HK-2 (cell line): ENCODE measurements around the gene EGFLAM.
A peak's percentile ranks its signal among the peaks of the same experiment; 100 is the strongest.
"Not testable (repeated sequence)": the region's sequence is repeated elsewhere in the genome, so short reads cannot be mapped to it uniquely, and the experiment has no call there.

Experiments used
- DNase-seq: peaks from one replicate; pipeline ENCODE4 v3.0.0-alpha.2; 2018; ENCODE audit not compliant: unreplicated experiment

EGFLAM gene

DNA sequence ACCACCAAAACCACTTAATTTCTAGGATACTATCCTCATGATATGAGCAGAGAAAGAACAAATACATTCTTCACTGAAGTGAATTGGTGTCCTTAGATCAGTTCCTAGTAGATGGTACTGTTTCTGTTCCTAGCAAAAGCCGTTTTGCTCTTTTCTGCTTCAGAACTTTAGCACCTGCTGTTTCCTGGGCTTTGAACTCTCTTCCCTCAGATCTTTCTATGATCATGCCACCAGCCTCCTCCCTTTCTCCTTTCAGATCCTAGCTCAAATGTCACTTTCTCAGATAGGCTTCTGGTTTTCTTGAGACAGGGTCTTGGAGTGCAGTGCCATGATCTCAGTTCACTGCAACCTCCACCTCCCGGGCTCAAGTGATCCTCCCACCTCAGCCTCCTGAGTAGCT is 118.0 kb downstream of the EGFLAM start:
- no peak for DNase-seq

DNA sequence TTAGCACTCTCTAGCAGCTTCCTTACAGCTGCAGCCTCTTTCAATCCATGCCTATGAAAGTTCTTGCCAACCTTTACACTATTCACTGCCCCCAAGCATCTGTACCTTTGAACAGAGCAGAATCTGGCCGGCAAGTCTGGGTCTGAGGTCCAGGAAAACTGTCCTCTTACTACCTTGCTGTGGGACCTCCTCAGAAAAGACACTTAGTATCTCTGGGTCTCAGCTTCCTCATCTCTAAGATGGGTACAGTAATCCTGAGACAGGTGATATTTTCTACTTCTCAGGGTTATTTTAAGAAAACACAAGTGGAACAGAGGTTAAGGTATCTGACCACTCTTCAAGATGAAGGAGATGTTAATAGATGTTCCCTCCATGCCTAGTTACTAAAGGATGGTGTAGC is 120.2 kb downstream of the EGFLAM start:
- DNase-seq, result no peak

DNA sequence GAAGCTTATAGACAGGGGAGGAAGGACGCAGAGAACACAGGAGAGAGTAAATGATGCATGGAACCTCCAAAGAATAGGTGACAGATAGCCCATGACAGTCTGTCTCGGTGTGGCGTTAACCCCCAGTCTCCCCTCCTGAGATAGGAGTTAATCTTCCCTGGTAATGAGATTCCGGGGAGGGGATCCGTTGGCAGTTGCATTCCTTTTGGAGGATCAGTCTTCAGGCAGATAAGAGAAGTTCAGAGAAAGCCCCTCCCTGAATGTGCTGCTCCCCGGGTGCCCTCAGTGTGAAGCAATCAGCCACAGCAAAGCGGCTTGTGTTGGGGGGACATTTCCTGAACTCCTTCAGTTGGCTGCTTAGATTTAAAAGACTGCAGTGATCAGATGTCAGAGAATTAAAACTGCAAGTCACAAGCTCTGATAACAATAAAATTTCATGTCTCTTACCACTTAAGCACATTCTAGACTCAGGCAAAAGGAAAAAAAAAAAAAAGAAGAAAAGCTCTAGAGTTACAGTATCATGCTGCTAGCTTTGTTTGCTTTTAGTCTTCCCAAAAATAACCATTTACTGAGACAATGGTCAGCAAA is 121.1 kb downstream of the EGFLAM start:
- no peak for DNase-seq

- no peak for DNase-seq
Measured at GRCh38 chr5:38380537-38380936, 122.2 kb downstream of the EGFLAM start.

DNA sequence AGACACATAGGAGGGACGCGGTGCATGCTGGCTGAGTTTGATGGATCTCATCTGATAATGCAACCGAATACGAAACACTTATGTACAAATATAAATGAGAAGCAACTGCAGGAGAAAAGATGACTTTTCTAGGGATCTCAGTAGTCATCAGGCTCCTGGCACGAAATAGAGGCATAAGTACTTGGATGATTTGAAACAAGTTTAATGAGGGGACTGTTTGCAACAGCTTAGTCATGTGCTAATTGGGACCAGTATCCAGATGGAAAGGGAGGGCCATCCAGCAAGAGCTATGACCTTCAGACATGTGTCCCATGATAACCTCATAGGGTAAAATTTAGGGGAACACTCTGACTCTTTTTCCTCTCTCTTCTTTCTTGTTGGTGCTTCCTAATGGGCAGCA is 123.0 kb downstream of the EGFLAM start:
- DNase-seq, result no peak

DNA sequence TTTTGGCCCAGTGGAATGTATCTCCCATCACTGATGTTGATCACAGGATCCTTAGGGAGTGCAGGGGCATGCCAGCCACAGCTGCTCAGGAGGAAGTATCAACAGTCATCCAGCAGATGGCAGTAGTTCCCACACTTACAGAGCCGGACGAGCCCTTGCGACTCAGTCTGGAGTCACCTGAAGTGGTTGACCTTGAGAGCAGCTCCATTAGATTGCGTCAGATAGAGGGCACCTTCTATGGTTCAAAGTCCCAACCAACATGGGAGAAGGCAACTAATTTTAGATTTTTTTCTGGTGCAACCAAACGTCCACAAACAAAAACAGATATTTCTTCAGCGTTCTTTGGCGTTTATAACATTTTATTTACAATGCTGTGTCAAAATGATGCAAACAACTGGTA is 124.5 kb downstream of the EGFLAM start:
- DNase-seq, result peak; percentile 60

GRCh38 chr5:38383701-38384100 is 125.3 kb downstream of the EGFLAM start:
- DNase-seq, result no peak

GRCh38 chr5:38384396-38384795 is 126.0 kb downstream of the EGFLAM start:
- DNase-seq, result no peak

- no peak for DNase-seq
Measured at GRCh38 chr5:38387161-38387560, 128.8 kb downstream of the EGFLAM start.

- DNase-seq, result no peak
Measured at GRCh38 chr5:38393636-38394035, 135.3 kb downstream of the EGFLAM start.

- no peak for DNase-seq
Measured at GRCh38 chr5:38396766-38397165, 138.4 kb downstream of the EGFLAM start.

GRCh38 chr5:38400365-38400764 is 142.0 kb downstream of the EGFLAM start:
- no peak for DNase-seq

- DNase-seq, result no peak
Measured at GRCh38 chr5:38401145-38401544, 142.8 kb downstream of the EGFLAM start.

DNA sequence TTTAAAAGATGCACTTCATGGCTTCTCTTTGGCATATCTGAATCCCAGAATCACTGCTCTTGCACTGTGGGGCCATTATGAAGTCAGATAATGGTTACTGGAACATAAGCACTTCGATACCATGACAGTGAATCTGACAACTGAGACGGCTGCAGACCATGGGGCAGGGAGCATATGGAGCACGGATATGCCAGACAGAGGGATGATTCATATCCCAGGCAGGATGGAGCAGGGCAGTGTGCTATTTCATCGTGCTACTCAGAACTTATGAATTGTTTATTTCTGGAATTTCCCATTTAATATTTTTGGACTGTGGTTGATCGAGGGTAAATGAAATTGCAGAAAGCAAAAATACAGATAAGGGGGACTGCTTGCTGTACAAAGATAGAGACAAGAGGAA is 145.0 kb downstream of the EGFLAM start:
- DNase-seq, result no peak

GRCh38 chr5:38403877-38404635 is 145.7 kb downstream of the EGFLAM start:
- no peak for DNase-seq

GRCh38 chr5:38404667-38405276 is 146.4 kb downstream of the EGFLAM start:
- DNase-seq, result no peak

DNA sequence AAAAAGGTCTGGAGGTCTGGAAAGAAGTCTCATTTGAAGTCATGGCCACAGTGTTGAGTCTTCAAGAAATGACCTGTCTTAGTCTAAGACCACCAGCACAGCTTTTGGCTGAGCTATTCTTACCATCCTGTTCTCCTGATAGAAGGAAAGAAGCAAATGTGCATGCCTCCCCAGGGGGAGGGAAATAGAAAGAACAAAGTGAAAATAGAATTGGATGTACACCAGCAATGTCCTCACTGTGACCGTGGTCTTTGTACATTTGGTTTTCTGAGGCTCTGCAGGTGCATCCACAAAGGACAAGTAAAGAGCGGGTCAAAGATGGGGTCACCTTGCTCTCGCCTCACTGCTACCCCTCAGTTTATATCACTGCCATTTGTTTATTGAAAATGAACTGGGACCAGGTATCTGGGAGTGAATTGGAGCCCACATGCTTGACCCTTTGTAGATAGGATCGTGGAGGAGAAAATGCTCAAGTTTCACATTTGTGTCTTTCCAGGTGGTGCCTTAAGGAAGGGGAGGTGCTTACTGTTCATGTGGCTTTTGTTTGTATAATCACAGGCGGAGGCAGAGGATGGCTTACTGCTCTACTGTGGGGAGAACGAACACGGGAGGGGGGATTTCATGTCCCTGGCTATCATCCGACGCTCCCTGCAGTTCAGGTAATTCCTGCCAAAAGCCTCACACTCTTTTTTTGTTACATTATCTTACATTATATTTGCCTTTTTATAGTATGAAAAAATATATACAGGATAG is 150.3 kb downstream of the EGFLAM start:
- DNase-seq, result no peak

- DNase-seq, result no peak
Measured at GRCh38 chr5:38410304-38410990, 152.1 kb downstream of the EGFLAM start.

GRCh38 chr5:38413696-38414095 is 155.3 kb downstream of the EGFLAM start:
- no peak for DNase-seq

- no peak for DNase-seq
Measured at GRCh38 chr5:38414348-38414747, 156.0 kb downstream of the EGFLAM start.

DNA sequence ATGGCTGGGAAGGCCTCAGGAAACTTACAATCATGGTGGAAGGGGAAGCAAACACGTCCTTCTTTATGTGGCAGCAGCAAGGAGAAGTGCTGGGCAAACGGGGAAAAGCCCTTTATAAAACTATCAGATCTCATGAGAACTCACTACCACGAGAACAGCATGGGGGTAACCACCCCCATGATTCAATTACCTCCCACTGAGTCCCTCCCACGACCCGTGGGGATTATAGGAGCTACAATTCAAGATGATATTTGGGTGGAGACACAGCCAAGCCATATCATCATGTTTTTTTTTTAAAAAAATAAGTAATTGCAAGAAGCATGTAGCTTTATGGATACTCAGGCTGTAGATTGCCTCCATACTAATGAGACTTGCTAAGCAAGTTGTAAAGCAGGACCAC is 157.4 kb downstream of the EGFLAM start:
- not testable (repeated sequence) for DNase-seq

DNA sequence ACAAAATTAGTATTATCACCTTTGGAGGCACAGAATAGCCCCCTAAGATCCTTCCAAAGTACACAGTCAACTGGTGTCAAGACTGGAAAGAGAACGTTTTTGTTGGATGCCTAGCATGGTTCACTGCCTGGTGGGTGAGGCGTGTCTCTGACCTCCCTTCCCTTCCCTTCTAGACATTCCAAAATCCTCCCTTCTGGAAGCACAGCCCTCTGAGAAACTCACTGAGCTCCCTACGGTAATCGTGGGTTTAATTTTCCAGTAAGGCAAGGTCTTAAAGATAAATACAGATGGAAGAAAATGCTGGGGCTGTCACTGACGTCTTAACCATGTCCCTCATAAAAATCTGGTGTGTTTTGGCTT is 159.3 kb downstream of the EGFLAM start:
- no peak for DNase-seq
